GM21528 (cell line): ENCODE results near the gene BCL2L14.

ENCODE experiments used
- ATAC-seq: cut with Tn5 transposase; IDR thresholded peaks from one replicate; pipeline ENCODE4 v1.9.1; 2021; ENCODE audit warnings: mild to moderate bottlenecking, moderate library complexity; ENCODE audit not compliant: unreplicated experiment, low FRiP score

The BCL2L14 gene

GRCh38 chr12:12051668-12052067 lies 19.1 kb upstream of the BCL2L14 start:
- ATAC-seq = no peak

- ATAC-seq = no peak
These were observed 15.7 kb upstream of the BCL2L14 start for GRCh38 chr12:12054993-12055392.

GRCh38 chr12:12056951-12057350 lies 13.8 kb upstream of the BCL2L14 start:
- ATAC-seq = no peak

- ATAC-seq = no peak
These were observed 6.1 kb upstream of the BCL2L14 start for GRCh38 chr12:12064596-12064995.

- ATAC-seq = no peak
These were observed 2.0 kb upstream of the BCL2L14 start for GRCh38 chr12:12068751-12069150.

- no peak for ATAC-seq
These were observed 754 bp upstream of the BCL2L14 start for GRCh38 chr12:12069821-12070548.

- no peak for ATAC-seq
These were observed 1.5 kb downstream of the BCL2L14 start for GRCh38 chr12:12072064-12072760.

GRCh38 chr12:12079291-12079690 lies 8.6 kb downstream of the BCL2L14 start:
- ATAC-seq = no peak

- ATAC-seq = no peak
These were observed 11.2 kb downstream of the BCL2L14 start for GRCh38 chr12:12081836-12082497.

GRCh38 chr12:12083688-12084087 lies 12.9 kb downstream of the BCL2L14 start:
- ATAC-seq = no peak

- ATAC-seq = no peak
These were observed 15.6 kb downstream of the BCL2L14 start for GRCh38 chr12:12086362-12086761.

- no peak for ATAC-seq
These were observed 16.4 kb downstream of the BCL2L14 start for GRCh38 chr12:12086973-12087692.

- ATAC-seq = no peak
These were observed 16.9 kb downstream of the BCL2L14 start for GRCh38 chr12:12087693-12088034.

- no peak for ATAC-seq
These were observed 17.4 kb downstream of the BCL2L14 start for GRCh38 chr12:12088147-12088546.

GRCh38 chr12:12088761-12089160 lies 18.0 kb downstream of the BCL2L14 start:
- ATAC-seq = no peak

GRCh38 chr12:12091071-12091470 lies 20.3 kb downstream of the BCL2L14 start:
- ATAC-seq = no peak

GRCh38 chr12:12091977-12092663 lies 21.4 kb downstream of the BCL2L14 start:
- ATAC-seq = no peak

- no peak for ATAC-seq
These were observed 23.7 kb downstream of the BCL2L14 start for GRCh38 chr12:12094481-12094880.

- no peak for ATAC-seq
These were observed 24.3 kb downstream of the BCL2L14 start for GRCh38 chr12:12095021-12095420.

GRCh38 chr12:12097891-12098690 lies 27.4 kb downstream of the BCL2L14 start:
- no peak for ATAC-seq
